ENCODE results near the gene TMEM44.
"Not testable (repeated sequence)": the region's sequence is repeated elsewhere in the genome, so short reads cannot be mapped to it uniquely, and the experiment has no call there.

Gene TMEM44

DNA sequence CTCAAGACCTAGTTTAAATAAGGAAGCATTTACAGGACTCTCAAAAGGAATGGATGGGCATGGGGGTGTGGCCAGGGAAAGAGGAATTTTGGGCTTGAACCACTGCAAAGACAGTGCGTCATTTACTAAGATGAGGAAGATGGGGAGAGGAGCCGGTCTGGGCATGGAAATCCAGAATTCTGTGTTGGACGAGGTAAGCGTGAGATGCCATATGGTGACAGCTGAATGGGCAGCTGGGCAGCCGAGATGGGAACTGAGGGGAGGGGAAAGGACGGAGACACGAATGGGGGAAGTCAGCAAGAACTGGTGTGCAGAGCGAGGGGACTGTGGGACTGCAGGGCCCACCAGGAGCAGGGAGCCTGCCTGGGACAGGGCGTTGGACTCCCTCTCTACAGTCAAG is 24.2 kb downstream of the TMEM44 start:
- no peak for DNase-seq

DNA sequence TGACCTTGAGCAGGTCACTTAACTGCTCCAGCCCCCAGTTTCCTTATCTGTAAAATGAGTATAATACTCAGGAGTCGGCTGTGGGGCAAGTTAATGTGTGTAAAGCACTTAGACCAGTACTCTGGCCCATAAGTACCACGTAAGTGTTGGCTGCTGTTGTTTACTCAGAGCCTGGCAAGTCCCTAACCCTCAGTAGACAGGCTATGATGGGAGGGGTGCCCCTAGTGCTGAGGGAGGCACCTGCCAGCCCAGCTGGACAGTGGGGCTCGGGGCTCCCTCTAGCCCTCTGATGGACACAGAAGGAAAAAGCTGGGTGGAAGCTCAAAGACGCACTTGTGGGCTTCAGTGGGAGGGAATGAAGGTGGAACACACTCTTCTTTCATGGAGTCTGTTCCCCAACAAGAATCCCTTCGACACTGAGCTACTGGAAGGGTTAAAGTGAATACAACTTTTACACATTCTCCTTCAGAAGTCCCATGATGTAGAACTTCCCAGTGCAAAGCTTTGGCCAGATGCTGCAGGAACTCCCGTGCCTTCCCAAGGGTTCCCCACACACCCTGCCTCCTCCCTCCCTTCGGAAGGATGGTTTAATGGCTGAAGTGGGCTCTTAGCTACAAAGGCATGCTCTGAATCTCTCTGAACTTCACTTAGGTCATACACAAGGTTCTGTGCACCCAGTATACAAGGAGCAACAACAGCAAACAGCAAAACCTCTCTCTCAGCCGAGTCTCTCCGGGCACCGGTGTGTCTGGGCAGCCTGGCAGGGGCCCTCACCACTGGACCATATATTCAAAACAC is 25.4 kb downstream of the TMEM44 start:
- no peak for DNase-seq

DNA sequence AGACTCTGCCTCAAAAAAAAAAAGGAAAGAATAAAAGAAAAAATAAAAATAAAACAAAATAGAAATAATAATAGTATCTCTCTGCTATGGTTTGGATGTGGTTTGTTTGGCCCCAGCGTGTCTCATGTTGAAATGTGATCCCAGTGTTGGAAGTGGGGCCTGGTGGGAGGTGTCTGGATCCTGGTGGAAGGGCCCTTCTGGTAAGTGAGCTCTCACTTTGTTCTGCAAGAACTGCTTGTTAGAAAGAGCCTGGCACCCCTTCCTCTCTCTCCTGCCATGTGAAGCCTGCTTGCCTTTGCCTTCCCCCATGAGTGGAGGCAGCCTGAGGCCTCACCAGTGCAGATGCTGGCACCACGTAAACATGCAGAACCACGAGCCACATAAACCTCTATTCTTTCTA is 26.3 kb downstream of the TMEM44 start:
- no peak for DNase-seq

DNA sequence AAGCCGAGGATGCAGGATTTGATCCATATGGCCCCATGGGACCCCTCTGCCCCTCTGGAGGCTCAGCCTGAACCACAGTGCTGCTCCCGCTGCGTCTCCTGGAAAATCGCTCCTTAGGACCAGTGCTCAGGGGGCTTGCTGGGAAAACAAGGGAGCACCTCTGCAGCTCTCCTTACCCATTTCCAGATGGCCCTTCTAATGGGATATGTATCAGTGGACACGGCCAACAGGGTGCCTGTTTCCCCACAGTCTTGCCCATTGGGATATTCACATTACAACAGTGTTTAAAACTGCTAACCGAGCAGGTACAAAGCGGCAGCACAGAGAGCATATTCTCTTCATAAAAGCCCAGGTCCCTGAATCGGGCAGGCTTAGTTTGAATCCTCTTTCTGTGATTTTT is 27.1 kb downstream of the TMEM44 start:
- no peak for DNase-seq

DNA sequence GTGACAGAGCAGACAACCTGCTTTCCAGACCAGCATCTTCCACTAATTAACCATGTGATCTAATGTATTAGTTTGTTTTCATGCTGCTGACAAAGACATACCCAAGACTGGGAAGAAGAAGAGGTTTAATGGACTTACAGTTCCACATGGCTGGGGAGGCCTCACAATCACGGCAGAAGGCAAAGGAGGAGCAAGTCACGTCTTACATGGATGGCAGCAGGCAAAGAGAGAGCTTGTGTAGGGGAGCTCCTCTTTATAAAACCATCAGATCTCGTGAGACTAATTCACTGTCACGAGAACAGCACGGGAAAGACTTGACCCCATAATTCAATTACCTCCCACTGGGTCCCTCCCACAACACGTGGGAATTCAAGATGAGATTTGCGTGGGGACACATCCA is 27.9 kb downstream of the TMEM44 start:
- not testable (repeated sequence) for DNase-seq

DNA sequence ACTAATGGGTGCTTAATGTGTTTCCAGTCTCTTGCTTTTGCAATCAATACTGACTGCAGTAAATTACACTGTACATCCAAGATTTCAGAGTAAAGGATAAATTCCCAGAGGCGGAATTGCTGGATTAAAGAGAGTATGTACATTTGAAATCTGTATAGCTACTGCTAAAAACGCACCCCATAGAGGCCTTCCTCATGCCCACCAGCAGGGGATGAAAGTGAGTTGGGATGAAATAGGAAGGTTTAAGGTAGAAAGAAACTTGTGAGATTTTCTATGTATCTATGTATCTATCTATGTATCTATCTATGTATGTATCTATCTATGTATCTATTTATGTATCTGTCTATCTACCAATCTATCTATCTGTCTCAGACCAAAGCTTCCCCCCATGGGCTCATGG is 28.4 kb downstream of the TMEM44 start:
- DNase-seq, result no peak

DNA sequence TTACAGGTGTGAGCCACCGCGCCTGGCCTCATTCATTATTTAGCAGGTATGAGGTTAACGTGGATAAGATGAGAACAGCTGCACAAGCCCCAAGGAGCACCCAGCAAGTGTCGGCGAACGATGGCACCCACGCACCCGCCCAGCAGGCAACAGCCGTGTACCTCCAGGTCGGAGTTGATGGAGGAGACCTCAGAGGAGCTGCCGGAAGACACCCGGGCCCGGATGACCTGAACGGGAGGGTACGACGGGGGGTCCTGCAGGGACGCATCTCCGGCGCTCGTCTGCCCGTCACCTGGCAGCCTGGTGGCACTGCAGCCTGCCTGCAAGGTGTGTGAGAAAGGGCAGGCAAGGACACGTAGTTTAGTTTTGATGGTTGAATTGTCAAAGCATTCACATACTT is 29.1 kb downstream of the TMEM44 start:
- no peak for DNase-seq

DNA sequence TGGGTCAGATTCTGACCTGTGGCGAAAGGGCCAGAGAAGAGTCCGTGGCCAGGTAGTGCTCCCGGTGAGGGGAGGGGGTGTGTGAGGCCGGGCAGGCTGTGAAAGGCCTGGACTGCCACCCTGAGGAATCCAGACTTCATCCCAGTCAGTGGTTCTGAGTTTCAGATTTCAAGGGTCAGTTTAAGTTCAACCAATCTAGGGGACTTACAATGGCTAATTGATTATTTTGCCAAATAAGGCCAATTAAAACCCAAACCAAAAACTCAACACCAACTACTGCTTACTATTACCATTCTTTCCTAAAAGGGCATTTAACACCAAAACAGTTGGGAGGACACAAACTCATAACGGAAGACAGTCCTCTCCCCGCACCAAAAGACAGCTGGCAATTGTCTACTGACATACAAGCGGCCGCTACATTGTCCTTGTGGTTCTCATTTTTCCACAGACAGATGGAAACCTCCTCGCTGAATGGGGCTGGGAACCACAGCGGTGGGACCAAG is 30.5 kb downstream of the TMEM44 start:
- DNase-seq, result no peak

DNA sequence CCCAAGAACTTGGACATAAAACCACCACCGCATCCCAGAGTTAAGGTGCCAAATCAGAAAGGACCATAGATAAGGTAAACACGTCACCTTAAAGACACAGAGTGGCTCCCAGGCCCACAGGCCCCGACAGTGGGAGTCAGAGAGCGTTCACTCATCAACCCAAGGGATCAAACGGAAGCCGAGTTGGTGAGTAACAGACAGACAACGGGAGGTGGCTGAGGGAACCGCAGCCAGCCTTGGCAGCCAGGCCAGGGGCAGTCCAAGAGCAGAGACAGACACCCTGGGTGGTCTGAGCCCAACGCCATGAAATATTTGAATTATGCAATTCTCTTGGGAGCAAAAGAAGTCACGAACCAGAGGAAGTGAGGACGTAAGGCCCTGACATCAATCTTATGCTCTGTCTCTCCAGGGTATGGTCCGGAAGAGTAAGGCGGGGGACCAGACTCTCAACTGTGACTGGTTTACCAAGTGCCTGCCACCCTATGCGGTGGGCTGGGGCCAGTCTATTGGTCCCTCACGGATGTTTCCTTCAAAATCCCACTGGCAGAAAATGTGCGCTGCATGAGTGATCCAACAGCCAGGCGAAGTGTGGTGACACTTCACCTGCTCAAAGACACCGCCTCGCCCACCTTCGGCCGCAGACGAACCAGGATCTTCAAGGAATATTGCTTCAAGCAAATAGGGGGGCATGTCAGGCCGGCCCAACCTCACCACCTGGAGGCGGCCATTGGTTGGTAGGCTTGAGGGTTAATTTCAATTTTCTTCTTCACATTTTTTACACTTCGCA is 34.3 kb downstream of the TMEM44 start:
- no peak for DNase-seq

DNA sequence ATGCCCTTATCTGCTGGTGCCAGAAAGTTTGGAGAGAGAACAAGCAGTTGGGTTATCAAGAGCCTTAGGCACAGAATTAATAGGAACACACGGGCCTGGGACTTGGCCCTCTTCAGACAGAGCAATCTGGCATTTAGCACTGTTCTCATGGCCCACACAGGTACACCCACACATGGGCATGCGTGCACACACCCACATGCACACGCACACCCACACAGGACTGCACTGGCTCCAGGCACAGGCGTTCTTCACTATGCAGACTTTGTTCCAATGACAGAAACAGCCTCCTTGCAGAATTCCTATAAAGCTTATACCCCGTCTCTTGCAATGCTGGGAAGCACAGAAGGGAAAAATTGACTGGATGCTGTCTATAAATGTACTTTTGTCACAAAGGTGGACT is 36.3 kb downstream of the TMEM44 start:
- DNase-seq, result no peak

DNA sequence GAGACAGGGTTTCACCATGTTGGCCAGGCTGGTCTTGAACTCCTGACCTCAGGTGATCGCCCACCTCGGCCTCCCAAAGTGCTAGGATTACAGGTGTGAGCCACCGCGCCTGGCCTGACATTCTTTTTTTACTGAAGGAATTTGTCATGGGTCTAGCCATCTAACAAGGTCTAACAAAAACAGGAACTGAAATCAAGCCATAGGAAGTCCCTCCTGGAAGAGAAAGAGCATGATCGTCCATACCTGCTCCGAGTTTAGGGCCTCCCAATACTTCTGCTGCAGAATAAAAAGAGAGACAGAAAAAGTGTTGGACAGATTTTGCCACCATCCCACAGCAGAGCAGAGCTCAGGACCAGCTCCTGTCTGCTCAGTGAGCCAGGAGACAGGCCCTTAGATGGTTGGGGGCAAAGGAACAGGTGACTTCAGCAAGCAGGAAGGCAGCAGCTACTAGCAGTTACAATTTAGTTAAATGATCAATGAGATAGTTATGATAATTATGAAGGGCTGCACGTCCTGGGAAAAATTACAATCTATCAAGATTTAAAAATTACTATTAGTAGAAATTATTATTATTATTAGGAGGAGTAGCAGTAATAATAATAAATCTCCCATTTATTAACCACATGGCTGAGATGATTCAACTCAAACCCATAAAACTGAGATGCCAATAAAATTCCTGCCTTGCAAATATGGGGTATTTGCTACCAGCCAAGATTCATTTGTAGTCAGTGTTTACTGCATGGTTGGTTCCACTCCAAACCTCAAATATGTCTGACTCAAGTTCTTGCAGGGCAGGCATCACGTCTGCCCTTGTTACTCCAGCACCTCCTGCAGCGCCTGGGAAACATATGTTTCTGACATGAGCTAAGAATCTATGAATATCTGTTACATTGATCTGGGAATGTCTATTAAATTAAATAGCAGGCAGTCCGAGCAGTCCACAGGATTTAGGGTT is 40.1 kb downstream of the TMEM44 start:
- DNase-seq, result no peak

DNA sequence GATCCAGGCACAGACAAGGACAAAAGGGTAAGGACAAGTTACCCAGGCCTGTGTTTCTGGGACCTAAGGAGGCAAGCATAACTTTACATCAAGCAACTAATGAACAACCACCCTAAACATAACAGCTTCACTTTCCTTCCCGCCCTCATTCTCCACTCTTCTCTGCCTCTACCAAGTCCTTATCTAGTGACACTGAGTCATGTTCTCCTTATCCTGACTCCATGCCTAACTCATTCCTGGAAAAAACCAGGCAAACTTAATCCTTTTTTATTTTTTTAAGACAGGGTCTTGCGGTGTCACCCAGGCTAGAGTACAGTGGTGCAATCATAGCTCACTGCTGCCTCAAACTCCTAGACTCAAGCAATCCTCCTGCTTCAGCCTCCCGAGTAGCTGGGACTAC is 44.5 kb downstream of the TMEM44 start:
- no peak for DNase-seq

DNA sequence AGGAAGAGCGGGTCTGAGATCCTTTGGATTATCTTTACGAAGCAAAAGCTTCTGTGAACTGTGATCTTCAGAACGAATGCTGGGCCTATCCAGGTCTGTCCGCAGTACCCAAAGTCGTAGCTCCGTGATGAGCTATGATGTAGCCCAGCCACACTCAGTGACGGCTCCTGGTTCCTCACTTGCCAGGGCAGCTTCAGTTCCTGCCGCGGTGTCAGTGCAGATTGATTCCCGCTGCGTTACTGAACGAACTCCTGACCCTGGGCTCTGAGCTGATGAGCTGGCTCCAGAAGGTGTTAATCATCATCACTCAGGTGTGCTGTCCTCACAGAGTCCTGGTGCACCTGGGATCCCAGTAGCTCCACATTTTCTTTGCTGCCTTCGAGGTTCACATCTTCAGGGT is 45.0 kb downstream of the TMEM44 start:
- DNase-seq, result no peak

DNA sequence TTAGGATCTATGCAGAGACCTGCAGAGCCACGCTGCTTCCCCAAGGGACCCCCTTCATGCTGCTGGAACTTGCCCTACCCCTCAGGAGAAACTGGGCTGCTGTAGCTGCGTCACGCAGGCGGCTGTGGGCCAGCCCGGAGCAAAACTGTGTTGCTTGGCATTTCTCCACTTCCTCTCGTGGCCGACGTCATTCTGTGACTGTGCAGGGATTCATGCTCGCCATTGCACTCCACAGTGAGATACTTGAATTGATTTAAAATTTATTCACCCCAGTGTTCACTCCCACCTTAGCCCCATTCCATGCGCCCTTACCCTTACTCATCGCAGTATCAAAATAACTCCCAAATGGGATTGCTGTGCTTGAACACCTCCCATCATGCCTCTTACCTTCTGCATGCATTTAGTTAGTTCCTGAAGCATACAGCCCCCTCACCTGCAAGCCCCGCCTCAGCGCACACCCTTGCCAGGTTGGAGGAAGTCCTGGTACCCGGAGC is 45.7 kb downstream of the TMEM44 start:
- no peak for DNase-seq

DNA sequence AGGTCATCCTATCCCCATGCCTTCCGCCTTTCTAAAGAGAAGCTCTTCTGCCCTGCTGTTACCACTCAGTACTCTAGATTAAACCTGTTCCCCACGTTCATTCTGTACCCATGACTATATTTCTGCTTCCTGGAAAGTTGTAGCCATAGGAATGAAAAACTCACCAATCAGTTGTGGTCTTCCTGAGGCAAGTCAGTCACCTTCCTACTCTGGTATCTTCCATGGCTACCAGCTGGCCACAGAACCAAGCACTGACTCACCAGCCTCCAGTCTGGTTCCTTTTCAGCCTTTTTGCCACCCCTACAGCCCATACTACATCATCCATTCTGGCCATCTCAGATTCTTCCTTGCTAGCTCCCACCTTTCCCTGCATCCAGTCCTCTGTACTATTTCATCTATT is 46.4 kb downstream of the TMEM44 start:
- DNase-seq, result no peak

DNA sequence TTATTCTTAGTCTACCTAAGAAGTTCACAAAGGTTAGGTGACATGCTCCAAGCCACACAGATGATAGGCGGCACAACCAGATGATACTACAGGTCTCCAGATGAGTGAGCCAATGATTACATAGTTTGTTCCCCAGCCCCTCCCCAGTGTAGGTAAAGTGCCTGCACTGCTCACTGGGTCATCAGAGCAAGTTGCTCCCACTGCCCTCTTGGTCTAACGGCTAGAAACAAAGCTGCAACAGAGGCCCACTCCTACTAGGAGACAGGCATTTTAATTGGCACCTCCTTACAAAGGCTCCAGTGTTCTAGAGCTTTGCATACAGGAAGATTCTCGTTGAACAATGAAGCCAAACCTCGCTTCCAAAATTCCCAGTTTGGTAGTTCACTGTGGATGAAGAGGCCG is 47.3 kb downstream of the TMEM44 start:
- DNase-seq, result no peak

DNA sequence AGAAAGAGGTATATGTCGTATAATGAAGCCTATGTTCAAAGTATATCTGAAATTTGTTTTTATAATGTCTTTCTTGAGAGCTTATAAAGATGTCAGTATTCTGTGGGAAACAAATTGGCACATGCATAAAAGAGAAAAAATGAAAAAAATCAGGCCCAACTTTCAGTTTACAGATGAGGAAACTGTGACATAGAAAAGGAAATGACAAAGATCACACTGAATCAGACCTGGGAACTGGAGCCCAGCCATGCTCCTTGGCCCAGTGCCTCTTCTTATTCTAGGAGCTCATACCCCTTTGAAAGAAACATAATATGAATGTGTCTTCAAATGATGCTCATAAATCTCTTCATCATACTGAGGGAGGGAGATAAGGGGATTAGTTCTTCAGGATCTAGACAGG is 48.4 kb downstream of the TMEM44 start:
- no peak for DNase-seq

DNA sequence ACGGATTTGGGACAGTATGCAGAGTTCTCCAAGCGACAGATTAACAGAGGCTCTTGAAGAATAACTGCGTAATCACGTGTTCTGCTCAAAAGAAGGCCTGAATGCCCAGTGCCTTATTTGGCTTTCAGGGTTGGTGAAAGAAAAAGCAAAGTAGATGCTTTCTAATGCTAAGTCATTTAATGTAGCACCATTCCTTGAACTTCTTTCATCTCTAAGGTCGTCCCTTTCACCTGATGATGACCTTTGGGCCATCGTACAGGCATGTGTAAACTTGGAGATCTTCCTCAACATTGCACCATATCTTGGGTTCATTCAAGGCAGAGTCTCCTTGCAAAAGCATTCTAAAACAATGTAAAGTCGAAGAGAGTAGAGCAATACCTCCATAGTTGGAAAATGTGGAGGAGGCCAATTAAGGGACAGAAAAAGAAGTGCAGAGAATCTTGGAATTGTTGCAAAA is 48.9 kb downstream of the TMEM44 start:
- DNase-seq, result no peak

DNA sequence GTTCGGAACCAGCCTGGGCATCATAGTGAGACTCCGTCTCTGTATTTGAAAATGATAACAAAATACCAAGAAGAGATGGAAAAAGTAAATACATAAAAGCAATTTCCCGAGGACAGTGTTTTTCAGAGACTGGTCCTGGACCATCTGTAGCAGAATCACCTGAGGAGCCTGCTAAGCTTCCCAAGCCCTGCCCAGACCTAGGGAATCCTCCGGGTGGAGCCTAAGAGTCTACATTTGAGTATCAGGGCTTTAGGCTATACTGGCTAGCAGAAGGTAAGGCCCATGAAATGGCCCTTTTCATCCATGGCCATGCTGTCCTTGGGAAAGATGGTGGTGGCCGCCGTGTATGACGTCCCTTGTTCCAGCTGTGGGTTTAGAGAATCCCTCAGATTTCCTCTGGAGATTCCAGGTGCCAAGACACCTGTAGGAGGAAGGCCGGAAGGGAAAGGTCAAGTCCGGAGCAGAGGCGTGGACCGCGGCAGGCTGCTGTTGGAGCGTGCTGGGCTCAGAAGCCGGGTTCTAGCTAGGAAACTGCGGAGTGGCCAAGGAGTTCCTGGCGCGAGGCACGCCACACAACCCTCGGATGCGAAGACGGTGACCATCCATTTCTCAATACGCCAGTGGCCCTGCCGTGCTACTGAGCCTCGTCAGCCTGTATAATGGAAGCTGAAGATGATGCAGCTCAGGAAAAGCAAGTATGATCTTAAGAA is 50.9 kb downstream of the TMEM44 start:
- no peak for DNase-seq

DNA sequence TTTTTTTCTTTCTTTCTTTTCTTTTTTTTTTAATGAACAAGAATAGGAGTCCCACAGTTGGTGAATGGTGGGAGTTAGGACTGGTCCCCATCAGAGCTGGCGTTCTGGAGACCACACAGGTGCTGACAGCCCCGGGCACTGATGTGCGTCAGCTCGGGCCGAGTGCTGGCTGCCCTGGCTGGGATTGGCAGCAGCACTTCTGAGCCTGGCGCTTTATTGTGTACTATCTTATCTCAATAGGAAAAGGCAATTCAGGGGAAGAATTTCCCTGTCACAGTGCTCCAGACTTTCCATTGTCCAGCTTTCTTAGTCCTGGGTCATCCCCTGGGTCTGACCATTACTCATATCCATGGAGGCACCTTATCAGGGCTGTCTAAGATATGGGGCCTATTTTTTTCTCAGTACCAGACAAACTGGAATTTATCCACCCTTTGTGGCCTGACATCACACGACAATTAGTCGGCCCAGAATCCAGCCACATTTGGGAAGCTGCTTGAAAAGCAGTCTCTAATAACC is 54.1 kb downstream of the TMEM44 start:
- no peak for DNase-seq

DNA sequence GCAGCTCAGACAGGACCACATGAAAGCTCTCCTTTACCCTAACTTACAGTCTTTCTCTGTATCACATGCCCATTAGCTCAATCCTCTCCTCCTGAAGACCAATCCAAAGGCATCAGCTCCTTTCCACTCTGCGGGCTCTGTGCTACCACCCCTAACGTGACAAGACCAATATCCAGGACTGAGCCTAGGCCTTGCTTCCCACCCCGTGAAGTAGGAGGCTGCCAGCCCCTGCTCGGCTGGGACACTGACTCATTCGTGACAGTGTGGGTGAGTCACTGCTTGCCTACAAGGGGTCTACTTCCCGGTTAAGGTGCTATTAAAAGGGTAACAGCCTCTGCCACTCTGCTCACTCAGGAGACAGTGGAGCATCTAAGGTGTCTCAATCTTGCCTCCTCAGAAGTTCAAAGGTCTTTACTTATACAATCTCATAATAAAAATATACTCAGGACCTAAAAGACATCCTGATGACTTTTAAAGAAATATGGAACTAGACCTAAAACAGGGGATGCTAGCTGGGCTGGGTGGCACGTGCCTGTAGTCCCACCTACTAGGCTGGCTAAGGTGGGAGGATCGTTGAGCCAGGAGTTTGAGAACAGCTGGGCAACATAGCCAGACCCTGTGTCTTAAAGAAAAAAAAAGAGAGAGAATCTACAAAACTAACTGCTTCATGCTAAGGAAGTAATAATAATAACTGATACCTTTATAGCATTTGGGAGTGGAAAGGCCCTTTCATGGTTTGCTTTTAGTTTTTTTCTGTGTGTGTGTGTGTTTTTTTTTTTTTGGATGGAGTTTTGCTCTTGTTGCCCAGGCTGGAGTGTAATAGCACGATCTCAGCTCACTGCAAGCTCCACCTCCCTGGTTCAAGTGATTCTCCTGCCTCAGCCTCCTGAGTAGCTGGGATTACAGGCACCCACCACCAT is 55.0 kb downstream of the TMEM44 start:
- DNase-seq, result no peak

All from NCI-H1092 treated with DMSO at 0.1 percent for 48 hours (cell line).